Suprapubic skin (tissue), 4 donors: ENCODE data around the gene HOXC10. TPM values are rescaled to one million over a fixed set of nuclear protein-coding genes. Genes with fewer than 3 reads are reported as not detected.

Experiments used
- DNase-seq, 2 donors: peaks; one replicate each; pipeline ENCODE4 v3.0.0-alpha.2; 2019; ENCODE audit warnings: low spot score in 2 of 2
- H3K27ac ChIP-seq: fragments of 200-600 bp; sonication (generic); one replicate; pipeline ENCODE4 v1.5.1; 2019
- H3K27me3 ChIP-seq: fragments of 200-600 bp; sonication (generic); one replicate; pipeline ENCODE4 v1.5.1; 2019
- H3K36me3 ChIP-seq: fragments of 200-600 bp; sonication (generic); one replicate; pipeline ENCODE4 v1.5.1; 2019
- H3K4me1 ChIP-seq: fragments of 200-600 bp; sonication (generic); one replicate; pipeline ENCODE4 v1.5.1; 2019
- H3K4me3 ChIP-seq: fragments of 200-600 bp; sonication (generic); one replicate; pipeline ENCODE4 v1.5.1; 2019; ENCODE audit warnings: mild to moderate bottlenecking
- H3K9me3 ChIP-seq: fragments of 200-600 bp; sonication (generic); one replicate; pipeline ENCODE4 v1.5.1; 2019
- CTCF ChIP-seq, 2 donors: fragments of 200-600 bp in 1 of 2; fragments of 450-650 bp in 1 of 2; sonication (generic) in 1 of 2; IDR thresholded peaks; one replicate each; pipeline ENCODE4 v1.5.1; 2016 to 2019; ENCODE audit warnings: antibody characterized with exemption in 2 of 2, mild to moderate bottlenecking in 1 of 2, moderate library complexity in 1 of 2
- EP300 ChIP-seq: sonication (generic); formaldehyde crosslinking; IDR thresholded peaks from one replicate; pipeline ENCODE4 v1.6.1; 2017; ENCODE audit warnings: antibody characterized with exemption
- POLR2A ChIP-seq, 2 donors: fragments of 450-650 bp; IDR thresholded peaks; one replicate each; pipeline ENCODE4 v1.6.1; 2017; ENCODE audit warnings: antibody characterized with exemption in 2 of 2, mild to moderate bottlenecking in 2 of 2, moderate library complexity in 2 of 2
- POLR2AphosphoS5 ChIP-seq, 3 donors: sonication (generic); formaldehyde crosslinking; IDR thresholded peaks; one replicate each; pipeline ENCODE4 v1.6.1; 2017; ENCODE audit warnings: antibody characterized with exemption in 3 of 3
- WGBS: methylation state at CpG from one replicate; pipeline ENCODE4 v1.1.5; 2018; 5-methylcytosine and 5-hydroxymethylcytosine counted together
- total RNA-seq, 4 donors: library from RNA; depleted of rRNA; stranded (reverse); fragments of >200 nt; gene quantifications; one replicate each; pipeline ENCODE4 v1.1.0, GENCODE V29; 2016

Gene HOXC10
- total RNA-seq, 4 donors from 2014 or later = 8.8 to 24.7 (median 13.3) TPM

DNA sequence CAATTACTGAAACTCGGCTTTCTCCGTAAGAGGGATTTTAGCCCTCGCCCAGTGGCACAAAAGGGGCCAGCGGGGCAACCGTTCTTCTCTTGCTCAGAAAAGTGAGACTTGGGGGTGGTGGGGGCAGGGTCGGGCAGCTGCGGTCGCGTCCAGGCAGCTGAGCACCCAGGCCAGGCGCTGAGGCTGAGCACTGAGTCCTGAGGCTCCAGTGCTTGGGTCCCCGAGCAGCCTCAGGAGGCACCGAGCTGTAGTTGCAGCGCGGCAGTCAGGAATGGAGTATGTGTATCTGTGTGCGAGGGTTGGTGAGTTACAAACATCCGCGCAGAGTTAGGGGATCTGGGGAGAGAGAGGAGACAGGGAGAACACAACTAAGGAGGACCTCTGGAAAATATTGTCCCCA is 39.2 kb downstream of the HOXC10 start:
- H3K27ac ChIP-seq = peak overlapping the region; percentile 98
- H3K36me3 ChIP-seq = no peaks in the 10 kb centered on the region
- peak overlapping the region; percentile 49 for H3K4me3 ChIP-seq
- H3K27me3 ChIP-seq = peaks cover 20% of the 10 kb centered on the region
- DNase-seq = no peak
- peaks cover 93% of the 10 kb centered on the region for H3K4me1 ChIP-seq
- 25% methylated on average over 10 of the region's 17 CpGs for WGBS
- TF ChIP-seq CTCF (IDR thresholded peaks at IDR 0.05) = no peak
- TF ChIP-seq POLR2AphosphoS5 (IDR thresholded peaks at IDR 0.05) = no peak
- no peak for TF ChIP-seq EP300
- no peak for TF ChIP-seq POLR2A (IDR thresholded peaks at IDR 0.05)
- no peaks in the 10 kb centered on the region for H3K9me3 ChIP-seq

DNA sequence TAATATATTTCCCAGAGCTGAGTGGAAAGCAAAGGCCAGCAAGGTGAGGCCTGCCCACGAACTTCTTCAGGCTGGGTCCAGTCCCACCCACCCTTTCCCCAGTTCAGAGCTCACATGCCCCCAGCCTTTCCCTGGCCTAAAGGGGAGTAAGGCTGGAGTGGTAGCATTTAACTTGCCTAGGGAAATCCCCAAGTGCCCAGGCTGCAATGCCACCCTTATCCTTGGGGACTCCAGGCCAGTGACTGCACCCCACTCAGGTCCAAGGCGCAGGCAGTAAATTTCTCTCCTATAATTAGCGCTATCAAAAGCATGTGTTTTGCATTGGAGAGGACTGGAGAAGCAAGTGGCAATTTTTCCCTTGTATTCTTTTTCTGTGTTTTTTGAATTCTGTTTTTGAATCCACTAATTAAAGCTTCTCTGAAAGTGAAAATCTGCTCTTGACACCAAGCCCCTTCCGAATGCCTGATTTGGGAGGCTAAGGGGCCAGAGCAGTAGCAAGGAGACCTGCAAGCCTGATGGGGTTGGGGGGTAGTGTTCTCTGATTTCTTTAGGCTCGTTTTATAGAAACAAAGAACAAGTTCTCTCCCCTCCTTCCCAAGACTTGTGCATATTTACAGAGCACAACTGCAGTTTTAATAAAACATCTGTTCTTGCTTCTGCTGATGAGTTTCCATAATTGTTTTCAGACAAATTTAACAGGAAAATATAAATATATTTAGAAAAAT is 39.8 kb downstream of the HOXC10 start:
- no peaks in the 10 kb centered on the region for H3K9me3 ChIP-seq

DNA sequence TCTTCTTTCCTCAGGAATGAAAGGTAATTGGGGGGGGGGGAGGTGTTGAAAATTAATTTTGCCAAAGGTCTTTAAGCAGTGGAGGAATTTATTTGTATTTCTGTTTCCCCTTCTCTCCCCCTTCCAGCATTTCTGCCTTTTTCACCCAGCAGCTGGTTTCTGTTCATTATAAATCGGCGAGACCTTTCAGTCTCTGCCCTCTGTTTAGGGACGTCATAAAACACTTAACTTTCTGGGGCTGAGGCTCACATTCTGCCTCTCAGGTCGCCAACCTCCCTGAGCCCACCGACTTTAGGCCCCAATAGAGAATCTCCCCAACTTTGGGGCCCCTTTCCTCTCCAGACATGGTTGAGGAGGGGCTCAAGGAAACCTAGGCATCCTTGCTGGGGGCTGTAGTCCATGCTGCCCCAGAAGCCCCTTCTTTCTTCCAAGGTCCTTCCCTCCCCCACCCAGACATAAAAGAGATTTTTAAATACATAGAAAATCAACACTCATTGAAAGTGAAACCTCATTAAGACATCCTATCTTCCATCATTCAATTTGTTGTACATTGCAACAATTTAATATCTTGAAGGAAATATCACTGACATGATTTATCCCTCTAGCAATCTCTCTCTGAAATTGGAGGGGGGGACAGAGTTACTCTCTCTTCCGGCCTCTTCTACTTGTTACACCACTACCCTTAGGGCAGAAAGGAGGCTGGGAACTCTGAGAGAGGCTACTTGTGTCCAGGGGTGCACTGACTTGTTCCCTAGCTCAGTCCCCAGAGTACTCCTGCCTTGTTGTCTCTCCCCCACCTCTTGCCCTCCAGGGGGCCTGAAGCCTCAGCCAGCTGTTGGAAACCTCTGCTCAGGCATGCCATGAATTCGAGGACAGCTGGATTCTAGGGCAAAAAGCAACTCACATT is 40.8 kb downstream of the HOXC10 start:
- no peak for DNase-seq
- no peaks in the 10 kb centered on the region for H3K9me3 ChIP-seq
- no peak for TF ChIP-seq EP300
- no peak for TF ChIP-seq CTCF (IDR thresholded peaks at IDR 0.05)
- no peak for TF ChIP-seq POLR2AphosphoS5 (IDR thresholded peaks at IDR 0.05)
- no peak for TF ChIP-seq POLR2A (IDR thresholded peaks at IDR 0.05)
- 36% methylated on average over 7 of the region's 7 CpGs for WGBS
- H3K4me1 ChIP-seq = peaks cover 86% of the 10 kb centered on the region
- H3K36me3 ChIP-seq = no peaks in the 10 kb centered on the region
- H3K27ac ChIP-seq = peak overlapping the region; percentile 98
- H3K4me3 ChIP-seq = peak overlapping the region; percentile 49
- H3K27me3 ChIP-seq = peaks cover 26% of the 10 kb centered on the region

More for the DNA sequence above, 39.8 kb downstream of the HOXC10 start:
- Histone ChIP-seq H3K27ac (peak overlapping the region; percentile 98), H3K36me3 (no peaks in the 10 kb centered on the region), H3K27me3 (peaks cover 20% of the 10 kb centered on the region), H3K4me3 (peak overlapping the region; percentile 49), H3K4me1 (peaks cover 90% of the 10 kb centered on the region)
- TF ChIP-seq CTCF (IDR thresholded peaks at IDR 0.05) = no peak
- no peak for DNase-seq
- WGBS = 32% methylated on average over 5 of the region's 5 CpGs

- WGBS = 41% methylated on average over 22 of the region's 22 CpGs
- H3K27me3 ChIP-seq = peaks cover 32% of the 10 kb centered on the region
Observed at GRCh38 chr12:54026640-54027441, 41.9 kb downstream of the HOXC10 start.

More at GRCh38 chr12:54026640-54027441, 41.9 kb downstream of the HOXC10 start:
- peak overlapping the region; percentile 49 for H3K4me3 ChIP-seq
- H3K4me1 ChIP-seq = peaks cover 81% of the 10 kb centered on the region
- peak overlapping the region; percentile 98 for H3K27ac ChIP-seq
- H3K36me3 ChIP-seq = no peaks in the 10 kb centered on the region
- H3K9me3 ChIP-seq = no peaks in the 10 kb centered on the region
- TF ChIP-seq CTCF (IDR thresholded peaks at IDR 0.05) = no peak
- no peak for TF ChIP-seq POLR2A (IDR thresholded peaks at IDR 0.05)
- no peak for TF ChIP-seq POLR2AphosphoS5 (IDR thresholded peaks at IDR 0.05)
- no peak for TF ChIP-seq EP300
- no peak for DNase-seq
